22Rv1 (cell line): ENCODE measurements around the gene CLDN18.

Experiments used
- CTCF ChIP-seq: fragments of 450-650 bp; IDR thresholded peaks from 2 replicates; pipeline ENCODE4 v1.5.1; 2017; ENCODE audit warnings: mild to moderate bottlenecking
- ZFX ChIP-seq: fragments of 450-650 bp; IDR thresholded peaks from 2 replicates; pipeline ENCODE4 v1.6.1; 2017; ENCODE audit warnings: antibody characterized with exemption, borderline replicate concordance

- no peak for TF ChIP-seq CTCF
- no peak for TF ChIP-seq ZFX
Measured at GRCh38 chr3:138079901-138080300, 69.9 kb downstream of the CLDN18 start.
